ENCODE measurements around the gene S100A3.
"Not testable (repeated sequence)": the region's sequence is repeated elsewhere in the genome, so short reads cannot be mapped to it uniquely, and the experiment has no call there.

S100A3 gene

DNA sequence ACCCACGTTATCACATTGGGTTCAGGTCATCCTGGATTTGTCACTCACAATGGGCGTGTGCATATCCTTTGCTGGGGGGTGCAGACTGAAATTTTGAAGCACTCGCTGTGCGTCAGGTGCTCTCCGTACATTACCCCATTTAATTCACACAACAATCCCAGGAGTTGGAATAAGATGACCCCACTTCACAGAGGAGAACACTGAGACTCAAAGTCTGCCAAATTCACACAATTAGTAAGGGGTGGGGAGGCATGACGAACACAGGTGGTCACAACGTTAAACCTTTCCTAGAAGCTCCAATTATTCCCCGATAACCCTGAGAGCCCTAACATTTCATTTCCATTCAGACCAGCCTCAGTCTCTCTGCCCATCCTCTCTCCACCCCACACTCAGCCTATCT, 20.4 kb upstream of the S100A3 start:
- DNase-seq (ENCODE audit: low spot score) (no peak), FAIRE-seq (no peak)

DNA sequence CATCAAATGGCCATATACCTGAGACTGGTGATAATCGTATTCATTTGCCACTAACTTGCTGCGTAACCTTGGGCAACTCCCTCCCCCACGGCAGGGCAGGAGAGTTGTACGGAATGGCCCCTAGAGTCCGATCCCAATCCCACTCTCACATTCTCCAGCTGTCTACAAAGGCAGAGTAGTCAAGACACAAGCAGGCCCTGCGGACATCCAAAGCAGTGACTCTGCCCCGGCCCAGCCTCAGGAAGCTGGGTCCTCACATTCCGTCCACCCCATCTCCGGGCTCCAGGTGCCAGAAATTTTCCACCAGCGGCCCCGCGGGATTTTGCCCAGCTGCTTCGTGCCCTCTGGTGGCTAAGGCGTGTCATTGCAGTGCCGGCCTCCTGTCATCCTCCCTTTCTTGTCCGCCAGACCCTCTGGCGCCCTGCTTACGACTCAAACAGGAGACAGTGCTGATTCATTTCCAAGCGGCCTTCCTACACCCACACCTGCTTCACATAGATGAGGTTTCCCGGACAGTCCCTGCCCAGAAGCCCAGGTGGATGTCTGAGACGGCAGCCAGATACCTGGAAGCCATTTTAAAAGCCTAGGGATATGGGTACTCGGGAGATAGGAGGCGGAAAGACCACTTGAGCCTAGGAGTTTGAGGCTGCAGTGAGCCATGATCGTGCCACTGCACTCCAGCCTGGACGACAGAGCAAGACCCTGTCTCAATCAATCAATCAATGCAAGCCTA, 19.5 kb upstream of the S100A3 start:
- FAIRE-seq (peak; percentile 72), DNase-seq (ENCODE audit: low spot score) (peak; percentile 93)

DNA sequence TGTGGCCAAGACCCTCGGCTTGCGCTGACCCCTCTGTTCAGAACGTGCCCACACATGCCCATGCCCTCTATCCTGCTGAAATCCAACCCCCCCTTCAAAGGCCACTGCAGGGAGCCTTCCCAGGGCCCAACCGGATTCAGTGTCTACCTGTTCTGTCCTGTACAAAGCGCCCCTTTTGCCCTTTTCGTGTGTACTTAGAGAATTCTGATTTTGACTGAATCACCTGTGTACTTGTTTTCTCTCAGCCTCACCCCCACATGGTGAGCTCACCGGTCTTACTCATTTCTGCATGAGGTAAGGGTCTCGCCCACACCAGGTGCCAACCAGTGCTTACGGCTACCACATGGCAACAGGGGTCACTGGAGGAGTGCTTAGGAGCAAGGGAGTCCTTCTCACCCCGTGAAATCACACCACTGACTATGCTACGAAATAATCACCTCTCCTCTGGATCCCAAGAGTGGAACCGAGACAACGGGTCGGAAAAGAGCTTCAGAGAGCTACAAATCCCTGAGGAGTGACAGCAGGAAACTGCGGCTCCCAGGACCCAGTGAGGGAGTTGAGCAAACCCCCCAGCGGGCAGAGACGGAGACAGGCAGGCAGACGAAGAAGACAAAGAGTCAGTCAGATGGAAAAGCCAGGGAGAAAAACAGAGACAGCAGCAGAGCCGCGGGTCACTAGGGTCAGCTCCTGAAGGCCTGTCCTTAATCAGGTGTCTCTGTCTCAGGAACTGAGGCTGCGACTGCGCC, 18.7 kb upstream of the S100A3 start:
- peak; percentile 92 for DNase-seq (ENCODE audit: low spot score)

DNA sequence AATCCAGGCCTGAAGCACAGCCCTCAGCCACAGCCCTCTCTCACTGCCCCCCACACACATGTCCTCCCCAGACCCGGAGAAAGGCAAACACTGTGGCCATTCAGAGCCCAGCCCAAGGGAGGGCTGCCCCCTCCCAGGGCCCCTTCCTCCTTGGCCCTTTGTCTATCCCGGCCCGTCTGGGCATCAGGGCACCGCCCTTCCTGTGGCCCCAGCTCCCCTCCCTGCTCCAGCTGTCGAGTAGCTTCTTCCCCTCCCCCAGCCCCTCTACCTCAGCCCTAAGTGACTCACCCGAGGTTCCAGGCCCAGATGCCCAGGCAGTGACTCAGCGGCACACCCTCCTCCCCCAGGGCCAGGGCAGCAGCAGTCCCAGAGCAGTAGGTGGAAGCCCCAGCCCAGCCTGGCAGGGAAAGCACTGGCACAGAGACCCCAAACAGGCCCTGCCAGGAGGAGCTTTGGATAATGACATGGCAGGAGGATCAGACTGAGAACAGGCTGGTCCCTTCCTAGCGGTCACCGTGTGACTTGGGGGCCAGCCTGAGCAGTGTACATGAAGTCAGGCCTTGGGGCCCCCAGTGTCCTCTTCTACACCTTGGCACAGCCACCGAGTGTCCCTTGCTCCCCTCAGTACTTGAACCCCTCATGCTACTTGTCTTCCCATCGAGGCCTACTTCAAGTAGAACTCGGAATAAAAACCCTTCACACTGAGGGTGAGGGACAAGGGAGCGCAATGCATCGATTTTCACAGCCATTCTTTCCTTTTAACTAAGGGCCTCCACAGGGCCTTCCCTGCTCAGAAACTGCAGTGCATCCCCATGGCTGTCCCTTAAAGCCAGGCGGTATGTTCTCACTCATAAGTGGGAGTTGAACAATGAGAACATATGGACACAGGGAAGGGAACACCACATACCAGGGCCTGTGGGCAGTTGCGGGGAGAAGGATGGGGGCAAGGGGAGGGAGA, 17.6 kb upstream of the S100A3 start:
- FAIRE-seq = peak; percentile 90
- peak; percentile 99 for DNase-seq (ENCODE audit: low spot score)

More for the DNA sequence above, 18.7 kb upstream of the S100A3 start:
- FAIRE-seq = peak; percentile 78

DNA sequence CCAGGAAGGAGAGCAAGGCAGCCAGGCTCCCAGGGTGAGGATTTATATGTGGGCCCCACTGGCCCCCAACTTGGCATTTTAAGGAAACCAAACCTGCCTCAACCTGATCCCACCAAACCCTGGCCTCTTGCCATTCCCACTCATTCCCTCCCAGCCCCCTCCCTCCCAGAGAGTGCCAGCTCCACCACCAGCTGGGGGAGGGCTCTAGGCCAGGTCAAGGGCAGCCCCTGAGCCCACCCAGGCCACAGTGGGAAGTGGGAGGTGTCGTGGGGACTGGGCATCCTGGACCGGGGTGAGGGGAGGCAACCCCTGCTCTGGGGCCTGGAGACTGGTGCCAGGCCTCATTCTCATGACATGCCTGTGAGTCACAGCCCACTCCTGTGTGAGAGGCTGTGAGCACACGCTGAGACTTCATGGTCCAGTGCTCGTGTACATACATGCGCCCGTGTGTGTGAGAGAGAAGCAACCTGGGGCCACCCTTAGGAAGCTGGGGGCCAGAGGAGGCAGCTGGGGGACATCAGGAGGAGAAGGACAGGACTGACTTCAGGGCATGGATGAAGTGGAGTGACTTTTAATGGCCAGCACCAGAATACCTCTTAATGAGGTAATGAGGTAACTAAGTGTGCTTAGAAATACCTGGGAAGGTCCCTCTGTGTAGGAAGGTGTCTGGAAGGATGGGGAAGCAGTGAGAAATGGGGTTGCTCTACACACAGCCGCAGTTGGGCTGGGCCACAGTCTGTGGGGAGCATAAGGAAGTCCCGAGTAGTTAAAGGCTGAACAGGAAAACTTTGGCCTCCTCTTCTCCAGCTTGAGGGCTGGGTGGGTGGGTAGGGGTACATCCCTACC, 16.7 kb upstream of the S100A3 start, which contains the start of gene S100A2:
S100A2 (minus strand) TSS at position 316 of the 846 bp plus-strand sequence. CDS start 1,967 bp downstream, outside the sequence.
- DNase-seq (ENCODE audit: low spot score) = peak; percentile 98
- peak; percentile 90 for FAIRE-seq

DNA sequence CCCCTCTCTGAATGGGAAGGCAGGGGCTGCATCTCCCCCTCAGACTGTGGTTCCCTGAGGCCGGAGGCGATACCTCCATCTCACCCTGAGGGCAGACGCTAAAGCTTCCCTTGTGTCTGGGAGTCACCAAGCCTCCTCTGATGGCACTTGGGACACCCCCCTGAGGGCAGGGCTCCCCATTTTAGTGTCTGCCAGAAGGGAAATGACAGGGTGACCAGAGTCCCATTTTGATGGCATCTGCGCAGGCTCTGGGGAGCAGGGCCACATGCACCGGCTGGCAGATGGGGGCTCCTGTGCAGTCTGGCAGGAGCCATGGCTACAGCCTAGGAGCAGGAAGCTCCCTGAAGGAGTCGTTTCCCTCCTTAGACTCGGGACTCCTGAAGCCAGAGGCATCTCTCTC, 14.9 kb upstream of the S100A3 start:
- DNase-seq (ENCODE audit: low spot score) (no peak), FAIRE-seq (no peak)

DNA sequence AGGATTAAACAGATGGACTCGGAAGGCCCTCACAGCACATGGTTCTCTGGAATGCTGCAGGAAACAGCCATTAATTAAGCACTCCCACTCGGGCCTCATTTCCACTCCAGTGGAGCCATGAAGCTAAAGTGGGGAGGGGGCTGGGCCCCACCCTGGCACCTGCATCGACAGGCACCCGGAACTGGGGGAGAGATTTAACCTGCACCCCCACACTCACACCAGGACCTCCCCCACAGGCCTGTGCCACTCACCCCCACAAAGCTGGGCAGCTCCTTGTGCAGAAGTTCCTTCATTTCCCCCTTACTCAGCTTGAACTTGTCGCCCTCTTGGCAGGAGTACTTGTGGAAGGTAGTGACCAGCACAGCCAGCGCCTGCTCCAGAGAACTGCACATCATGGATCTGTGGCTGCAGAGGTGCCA, 14.4 kb upstream of the S100A3 start:
- FAIRE-seq (no peak), DNase-seq (ENCODE audit: low spot score) (no peak)

DNA sequence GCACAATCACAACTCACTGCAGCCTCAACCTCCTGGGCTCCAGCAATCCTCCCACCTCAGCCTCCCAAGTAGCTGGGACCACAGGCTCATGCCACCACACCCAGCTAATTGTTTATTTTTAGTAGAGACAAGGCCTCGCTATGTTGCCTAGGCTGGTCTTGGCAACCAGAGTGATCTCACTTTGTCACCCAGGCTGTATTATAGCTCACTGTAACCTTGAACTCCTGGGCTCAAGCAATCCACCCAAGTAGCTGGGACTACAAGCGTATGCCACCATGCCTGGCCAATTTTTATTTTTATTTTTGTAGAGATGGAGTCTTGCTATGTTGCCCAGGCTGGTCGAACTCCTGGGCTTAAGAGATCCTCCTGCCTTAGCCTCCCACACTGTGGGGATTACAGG, 13.0 kb upstream of the S100A3 start:
- not testable (repeated sequence) for DNase-seq (ENCODE audit: low spot score); FAIRE-seq

DNA sequence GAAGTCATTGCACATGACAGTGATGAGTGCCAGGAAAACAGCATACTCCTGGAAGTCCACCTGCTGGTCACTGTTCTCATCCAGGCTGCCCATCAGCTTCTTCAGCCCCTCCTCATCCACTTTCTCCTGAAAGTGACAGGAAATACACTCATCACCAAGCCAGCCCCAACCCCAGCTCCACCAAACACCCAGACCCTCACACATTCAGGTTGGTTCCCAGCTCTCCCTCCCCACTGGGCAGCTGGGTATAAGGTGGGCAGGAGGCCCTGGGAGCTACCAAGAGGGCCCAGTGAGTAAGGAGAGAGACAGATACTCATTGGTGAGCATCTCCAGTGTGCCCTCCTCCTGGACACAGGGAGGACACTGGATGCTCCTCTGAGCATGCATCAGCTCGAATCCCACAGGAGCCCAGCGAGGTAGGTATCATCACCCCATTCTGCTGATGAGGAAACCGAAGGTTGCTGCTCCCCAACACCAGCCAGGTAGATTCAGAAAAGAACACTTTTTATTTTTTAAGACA, 12.5 kb upstream of the S100A3 start:
- DNase-seq (ENCODE audit: low spot score) (no peak), FAIRE-seq (no peak)

DNA sequence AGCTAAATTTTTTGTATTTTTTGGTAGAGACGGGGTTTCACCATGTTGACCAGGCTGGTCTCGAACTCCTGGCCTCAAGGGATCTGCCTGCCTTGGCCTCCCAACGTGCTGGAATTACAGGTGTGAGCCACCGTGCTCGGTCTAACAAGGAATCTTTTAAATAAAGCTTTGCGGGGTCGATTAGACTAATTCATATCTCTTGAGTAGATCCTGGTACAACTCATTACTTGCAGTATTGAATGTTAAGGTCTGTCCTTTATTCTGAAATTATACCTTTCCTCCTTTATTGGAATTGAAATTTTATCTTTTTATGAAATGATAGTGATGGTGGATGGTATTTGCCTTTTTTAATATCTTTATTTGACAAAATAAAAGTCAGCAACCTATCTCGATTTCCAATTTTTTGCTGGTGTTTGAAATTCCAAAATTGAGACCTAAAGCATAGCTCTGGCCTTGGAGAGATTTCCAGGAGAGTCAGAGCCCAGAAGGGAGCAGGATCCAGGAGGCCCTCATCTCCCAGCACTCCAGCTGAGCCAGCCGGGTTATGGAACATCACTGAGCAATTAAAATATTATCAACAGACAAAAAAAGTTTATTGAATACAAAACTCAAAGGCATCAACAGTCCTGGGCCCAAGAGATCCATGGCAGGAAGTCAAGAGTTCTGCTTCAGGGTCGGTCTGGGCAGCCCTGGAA, 11.9 kb upstream of the S100A3 start:
- FAIRE-seq = no peak
- no peak for DNase-seq (ENCODE audit: low spot score)

DNA sequence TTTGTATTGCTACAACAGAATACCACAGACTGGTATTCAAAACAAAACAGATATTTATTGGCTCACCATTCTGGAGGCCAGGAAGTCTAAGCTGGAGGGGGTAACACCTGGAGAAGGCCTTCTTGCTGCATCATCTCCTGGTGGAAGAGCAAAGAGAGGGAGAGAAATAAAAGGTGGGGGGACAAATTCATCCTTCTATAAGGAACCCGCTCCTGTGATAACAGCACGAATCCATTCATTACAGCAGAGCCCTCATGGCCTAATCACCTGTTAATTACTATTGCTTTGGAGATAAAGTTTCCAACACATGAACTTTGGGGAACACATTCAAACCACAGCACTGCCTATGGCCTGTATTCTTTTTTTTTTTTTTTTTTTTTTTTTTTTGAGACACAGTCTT, 11.2 kb upstream of the S100A3 start:
- DNase-seq (ENCODE audit: low spot score) (no peak), FAIRE-seq (no peak)

DNA sequence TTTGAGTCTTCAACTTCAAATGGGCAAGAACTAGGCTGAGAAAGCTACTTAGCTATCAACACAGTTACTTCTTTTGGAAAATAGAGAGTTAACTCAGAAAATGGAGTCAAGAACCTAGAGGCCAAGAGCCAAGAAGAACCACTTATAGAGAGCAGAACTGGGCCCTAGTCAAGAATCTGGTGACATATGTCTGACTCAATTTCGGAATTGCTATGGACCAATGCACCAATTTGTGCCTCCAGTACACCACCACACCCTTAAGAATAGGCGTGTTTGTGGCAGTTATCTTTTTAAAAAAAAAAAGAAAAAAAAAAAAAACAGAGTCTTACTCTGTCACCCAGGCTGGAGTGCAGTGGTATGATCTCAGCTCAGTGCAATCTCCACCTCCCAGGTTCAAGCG, 8.8 kb upstream of the S100A3 start:
- no peak for DNase-seq (ENCODE audit: low spot score)
- no peak for FAIRE-seq

DNA sequence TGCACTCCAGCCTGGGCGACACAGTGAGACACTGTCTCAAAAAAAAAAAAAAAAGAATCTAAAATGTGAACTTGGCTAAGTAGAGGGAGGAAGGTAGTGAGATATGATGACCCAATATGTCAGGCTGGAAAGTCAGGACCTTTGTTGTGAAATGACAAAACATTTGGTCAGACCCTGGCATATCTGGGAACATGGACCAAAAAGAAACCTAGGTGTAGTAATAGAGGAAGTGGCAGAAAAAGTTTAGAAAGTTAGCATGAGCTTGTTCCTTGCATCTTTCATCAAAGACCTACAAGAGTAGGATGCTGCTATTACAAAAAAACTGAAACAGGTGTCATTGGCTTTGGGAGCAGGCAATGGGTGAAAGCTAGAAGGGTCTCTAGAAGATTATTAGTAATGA, 7.3 kb upstream of the S100A3 start:
- DNase-seq (ENCODE audit: low spot score) (no peak), FAIRE-seq (no peak)

DNA sequence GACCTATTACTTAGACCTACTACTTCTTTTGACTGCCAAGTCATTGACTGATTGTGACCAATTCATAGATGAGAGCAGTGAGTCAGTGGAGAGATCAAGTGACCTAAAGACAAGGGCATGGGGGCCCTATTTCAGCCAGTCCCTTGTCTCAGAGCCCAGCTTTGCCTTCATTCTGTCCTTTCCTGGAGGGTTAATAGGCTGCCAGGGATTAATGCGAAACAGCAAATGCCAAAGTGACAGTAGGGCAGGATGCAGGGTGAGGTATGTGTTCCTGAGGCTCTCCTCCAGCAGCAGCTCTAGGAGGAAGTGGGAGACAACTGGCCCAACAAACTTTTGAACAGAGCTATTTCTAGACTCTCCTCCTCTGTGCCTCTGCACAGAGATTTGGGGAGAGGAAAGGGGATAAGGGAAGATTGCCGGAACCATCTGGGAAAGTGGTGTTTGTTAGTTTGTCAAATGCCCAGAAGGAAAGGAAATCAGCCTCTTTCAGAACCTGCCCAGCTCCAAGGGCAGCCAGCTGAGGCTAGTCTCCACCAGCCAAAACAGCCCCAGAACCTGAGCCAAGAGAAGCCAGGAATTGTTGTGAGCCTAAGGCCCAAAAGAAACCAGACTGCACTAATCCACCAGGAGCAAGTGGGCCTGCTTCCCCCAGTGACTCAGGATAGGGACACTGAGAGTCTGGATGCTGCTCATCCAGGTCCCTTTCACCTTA, 4.9 kb upstream of the S100A3 start:
- no peak for FAIRE-seq
- peak; percentile 25 for DNase-seq (ENCODE audit: low spot score)

DNA sequence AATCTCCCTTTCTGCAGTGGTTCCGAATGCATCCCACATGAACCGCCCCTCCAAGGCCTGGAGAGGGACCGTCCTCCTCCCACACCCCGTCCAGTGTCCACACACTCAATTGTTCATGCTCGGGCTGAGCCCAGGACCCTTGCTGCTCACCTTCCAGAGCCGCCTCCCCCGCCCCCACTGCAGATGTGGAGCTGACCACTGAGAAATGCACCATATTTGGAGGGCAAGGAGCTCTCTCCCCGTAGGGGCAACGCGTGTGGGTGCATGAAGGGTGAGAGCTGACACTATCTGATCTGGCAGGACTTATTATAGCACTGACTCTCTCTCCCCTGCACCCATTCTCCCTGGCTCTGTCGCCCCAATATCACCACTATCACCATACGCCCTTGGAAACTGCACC, 4.0 kb upstream of the S100A3 start:
- no peak for FAIRE-seq
- DNase-seq (ENCODE audit: low spot score) = no peak

DNA sequence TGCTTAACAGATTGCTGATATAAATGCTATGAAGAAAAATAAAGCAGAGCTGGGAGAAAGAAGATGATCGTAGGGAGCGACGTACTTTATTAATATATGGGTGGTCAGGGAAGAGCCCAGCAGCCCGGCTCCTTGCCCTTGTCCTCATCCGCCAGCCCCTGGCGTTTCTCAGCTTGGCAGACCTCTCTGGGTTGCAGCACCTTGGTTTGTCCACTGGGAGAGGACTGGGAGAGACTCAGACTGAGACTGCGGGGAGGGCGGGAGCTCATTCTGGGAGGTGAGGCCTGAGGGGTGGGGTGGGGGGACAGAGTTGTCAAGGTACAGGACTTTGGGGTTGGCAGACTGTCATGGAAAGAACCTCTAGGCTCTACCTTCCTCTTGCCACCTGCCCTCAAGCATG, 3.3 kb upstream of the S100A3 start:
- DNase-seq (ENCODE audit: low spot score) (no peak), FAIRE-seq (no peak)

DNA sequence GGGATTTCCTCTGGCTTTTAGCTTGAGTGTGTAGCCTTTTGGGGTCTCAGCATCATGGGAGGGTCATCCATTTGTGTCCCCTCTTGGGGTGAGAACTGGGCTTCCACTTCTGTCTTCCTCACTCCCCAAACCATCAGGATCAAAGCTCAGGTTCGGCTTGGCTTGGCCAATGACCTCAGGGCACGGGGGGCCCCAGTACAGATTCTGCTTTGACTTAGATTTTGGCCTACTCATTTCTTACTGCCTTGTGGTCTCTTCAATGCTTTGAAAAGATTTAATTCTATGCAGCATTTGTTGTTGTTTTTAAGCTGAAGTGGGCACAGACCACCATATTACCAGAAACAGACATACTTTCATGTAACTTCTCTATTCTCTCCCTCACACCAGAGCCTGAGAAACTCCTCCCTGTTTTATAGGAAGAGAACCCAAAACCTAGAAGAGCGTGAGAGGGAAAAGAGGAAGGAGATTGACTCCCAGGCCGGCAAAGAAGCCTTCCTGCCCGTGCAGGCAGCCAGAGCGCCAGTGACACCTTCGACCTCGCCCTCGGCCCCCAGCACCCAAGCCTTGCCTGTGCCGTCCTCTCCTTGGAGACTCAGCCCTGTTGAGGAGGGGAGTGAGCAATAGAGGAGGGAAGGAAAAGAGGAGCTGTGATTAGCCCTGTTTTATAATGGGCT, 1.9 kb upstream of the S100A3 start:
- FAIRE-seq (no peak), DNase-seq (ENCODE audit: low spot score) (no peak)

DNA sequence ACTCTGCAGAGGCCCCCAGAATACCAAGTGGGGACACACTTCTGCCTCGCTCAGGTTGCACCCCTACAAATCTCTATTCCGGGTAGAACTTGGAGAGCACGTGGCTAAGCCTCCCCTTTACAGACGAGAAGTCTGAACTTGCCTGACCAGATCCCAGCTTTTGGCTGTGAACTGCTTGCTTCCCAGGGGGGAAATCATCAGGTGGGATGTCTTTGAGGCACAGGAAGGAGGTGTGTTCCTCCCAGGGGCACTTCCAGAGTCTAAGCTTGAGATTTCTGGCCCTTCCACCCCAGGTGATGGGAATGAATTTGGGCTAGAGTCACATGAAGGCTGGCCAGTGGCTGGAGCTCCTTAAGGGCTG, 1.3 kb upstream of the S100A3 start:
- DNase-seq (ENCODE audit: low spot score) = no peak
- no peak for FAIRE-seq

All from RCC 7860 (cell line).